Kidney (tissue), 14 donors: ENCODE measurements around the gene TPST1. TPM values are rescaled to one million over a fixed set of nuclear protein-coding genes. Genes with fewer than 3 reads are reported as not detected.

Experiments used
- DNase-seq, 5 donors: peaks; one replicate each; pipeline ENCODE4 v3.0.0-alpha.2; 2013 to 2020
- FAIRE-seq: peaks from 2 replicates; lab custom pipeline; 2012; peaks lifted over from hg19 to GRCh38; lab: Jason Lieb, UNC
- H3K27ac ChIP-seq, 2 donors: one replicate each; pipeline ENCODE4 v1.7.0; 2013; ENCODE audit warnings: low read depth in 2 of 2, low read length in 2 of 2, inconsistent platforms in 1 of 2
- H3K27me3 ChIP-seq: one replicate; pipeline ENCODE4 v1.7.1; 2013; ENCODE audit warnings: low read length, inconsistent platforms; ENCODE audit not compliant: control insufficient read depth, insufficient read depth
- H3K36me3 ChIP-seq, 3 donors: one replicate each; pipeline versions ENCODE4 v1.7.0 to v1.7.1; 2013; ENCODE audit warnings: low read length in 3 of 3, control low read depth in 1 of 3, inconsistent platforms in 1 of 3; ENCODE audit not compliant: insufficient read depth in 3 of 3, control insufficient read depth in 2 of 3
- H3K4me1 ChIP-seq, 3 donors: one replicate each; pipeline versions ENCODE4 v1.7.0 to v1.7.1; 2013; ENCODE audit warnings: low read length in 3 of 3, inconsistent platforms in 1 of 3, low read depth in 1 of 3; ENCODE audit not compliant: control insufficient read depth in 2 of 3, insufficient read depth in 2 of 3
- H3K4me3 ChIP-seq, 3 donors: one replicate each; pipeline versions ENCODE4 v1.7.0 to v1.8.1; 2013; ENCODE audit warnings: low read length in 3 of 3, control low read depth in 1 of 3, inconsistent platforms in 1 of 3
- H3K9ac ChIP-seq, 3 donors: one replicate each; pipeline versions ENCODE4 v1.7.0 to v1.7.1; 2013; ENCODE audit warnings: low read length in 3 of 3, control low read depth in 1 of 3, inconsistent platforms in 1 of 3
- H3K9me3 ChIP-seq, 3 donors: one replicate each; pipeline versions ENCODE4 v1.7.0 to v1.7.1; 2013; ENCODE audit warnings: low read length in 3 of 3, control low read depth in 1 of 3, inconsistent platforms in 1 of 3; ENCODE audit not compliant: control insufficient read depth in 2 of 3, insufficient read depth in 1 of 3
- CTCF ChIP-seq: IDR thresholded peaks from 3 replicates; pipeline ENCODE4 v1.5.1; 2012; ENCODE audit warnings: mild to moderate bottlenecking, moderate library complexity, borderline replicate concordance; ENCODE audit not compliant: insufficient read depth; ENCODE audit errors: extremely low read depth
- intact Hi-C: fragments of 100-400 bp; cut with DNase I; formaldehyde crosslinking; loops from one replicate; pipeline ENCODE4 v1.11.1; 2022
- polyA plus RNA-seq: library from polyadenylated mRNA; stranded (reverse); fragments of 350-450 nt; fragmentation: Illumina TruSeq; extraction: RNeasy Lipid Tissue Mini Kit (QIAGEN cat#74804); gene quantifications from one replicate; pipeline ENCODE4 v1.2.3, GENCODE V29; 2014; ENCODE audit warnings: low read depth, low replicate concordance; ENCODE audit not compliant: insufficient read depth
- total RNA-seq: library from RNA; stranded (reverse); fragmentation: NEBNext Ultra II Directional; extraction: Animal tissue kit (Norgen Biotek cat#: 25700); gene quantifications from one replicate; pipeline ENCODE4 v1.2.1, GENCODE V29; 2021
- donor health status: control.
- donor health status: control.
- donor health status: control.
- donor health status: control.
- donor health status: control.
- donor health status: DM: yes; HTN: yes; CAD: no.
- donor health status: Normal renal cell carcinoma (clear cell type).

TPST1 gene
- total and polyA plus RNA-seq, 2 donors from 2014 or later: 23.6 to 35.7 TPM

- H3K9ac ChIP-seq: no peak overlapping the region
- no peak for FAIRE-seq
Observed at GRCh38 chr7:66265566-66265965, 60.4 kb downstream of the TPST1 start.

GRCh38 chr7:66267249-66267648 lies 62.1 kb downstream of the TPST1 start:
- H3K27ac ChIP-seq: no peak overlapping the region
- H3K9me3 ChIP-seq: peaks cover 0 to 16% (median 2%) of the 10 kb centered on the region in 3 donors
- no peak for DNase-seq
- no peaks in the 10 kb centered on the region for H3K27me3 ChIP-seq
- H3K36me3 ChIP-seq: no peaks in the 10 kb centered on the region
- H3K9ac ChIP-seq: no peak overlapping the region
- TF ChIP-seq CTCF: no peak
- intact Hi-C loops: no loop called here
- H3K4me3 ChIP-seq: no peak overlapping the region
- peaks cover 0 to 3% (median 0%) of the 10 kb centered on the region in 3 donors for H3K4me1 ChIP-seq
- peak; percentile 53 for FAIRE-seq

More at GRCh38 chr7:66265566-66265965, 60.4 kb downstream of the TPST1 start:
- Histone ChIP-seq H3K36me3 (no peaks in the 10 kb centered on the region), H3K4me1 (peaks cover 0 to 6% (median 0%) of the 10 kb centered on the region in 3 donors), H3K4me3 (no peak overlapping the region), H3K27ac (no peak overlapping the region), H3K9me3 (peaks cover 0 to 16% (median 2%) of the 10 kb centered on the region in 3 donors), H3K27me3 (no peaks in the 10 kb centered on the region)
- DNase-seq: peak in 2 of 5 donors; percentile 25 to 40
- intact Hi-C loops: no loop called here
- no peak for TF ChIP-seq CTCF

- no peak for FAIRE-seq
- no peak for DNase-seq
- intact Hi-C loops: no loop called here
Observed at GRCh38 chr7:66269978-66270377, 64.8 kb downstream of the TPST1 start.

More at GRCh38 chr7:66269978-66270377, 64.8 kb downstream of the TPST1 start:
- no peaks in the 10 kb centered on the region for H3K36me3 ChIP-seq
- no peak overlapping the region for H3K27ac ChIP-seq
- H3K27me3 ChIP-seq: no peaks in the 10 kb centered on the region
- peaks cover 0 to 3% (median 0%) of the 10 kb centered on the region in 3 donors for H3K4me1 ChIP-seq
- H3K4me3 ChIP-seq: no peak overlapping the region
- no peak for TF ChIP-seq CTCF
- H3K9me3 ChIP-seq: peaks cover 0 to 13% (median 2%) of the 10 kb centered on the region in 3 donors
- no peak overlapping the region for H3K9ac ChIP-seq
